AG08395 (cell line): ENCODE measurements around the gene CRKL.

ENCODE experiments used
- DNase-seq: peaks from one replicate; pipeline ENCODE4 v3.0.0; 2012; ENCODE audit warnings: mixed read lengths, low spot score

Gene CRKL

GRCh38 chr22:20952544-20953341, 35.5 kb downstream of the CRKL start:
- DNase-seq, result no peak

- no peak for DNase-seq
Measured at GRCh38 chr22:20953342-20953608, 36.1 kb downstream of the CRKL start.

GRCh38 chr22:20953668-20954500, 36.7 kb downstream of the CRKL start:
- no peak for DNase-seq

- no peak for DNase-seq
Measured at GRCh38 chr22:20955548-20955947, 38.3 kb downstream of the CRKL start.

GRCh38 chr22:20956258-20957101, 39.3 kb downstream of the CRKL start:
- DNase-seq, result no peak

- peak; percentile 32 for DNase-seq
Measured at GRCh38 chr22:20957102-20957682, 40.0 kb downstream of the CRKL start.

- peak; percentile 40 for DNase-seq
Measured at GRCh38 chr22:20957683-20958431, 40.6 kb downstream of the CRKL start.

GRCh38 chr22:20959578-20960461, 42.6 kb downstream of the CRKL start:
- DNase-seq, result no peak

- DNase-seq, result no peak
Measured at GRCh38 chr22:20960609-20961008, 43.4 kb downstream of the CRKL start.

- DNase-seq, result no peak
Measured at GRCh38 chr22:20962491-20962945, 45.3 kb downstream of the CRKL start.

- no peak for DNase-seq
Measured at GRCh38 chr22:20963201-20964052, 46.2 kb downstream of the CRKL start.

- no peak for DNase-seq
Measured at GRCh38 chr22:20964090-20964798, 47.0 kb downstream of the CRKL start.

- DNase-seq, result no peak
Measured at GRCh38 chr22:20964799-20965103, 47.5 kb downstream of the CRKL start.

- DNase-seq, result no peak
Measured at GRCh38 chr22:20965104-20965887, 48.1 kb downstream of the CRKL start.

- DNase-seq, result no peak
Measured at GRCh38 chr22:20965888-20966855, 49.0 kb downstream of the CRKL start.

GRCh38 chr22:20966883-20967696, 49.9 kb downstream of the CRKL start, which contains the start of gene AIFM3:
Gene AIFM3 (plus strand): TSS chr22:20967255. CDS start chr22:20967945, 690 bp downstream.
- no peak for DNase-seq
